Upper lobe of right lung (tissue), 1 donor: ENCODE measurements around the gene TBL1X. TPM values are rescaled to one million over a fixed set of nuclear protein-coding genes. Genes with fewer than 3 reads are reported as not detected.

Experiments
- ATAC-seq: fragments of 200-7000 bp; cut with Tn5 transposase; one replicate; pipeline ENCODE4 v1.9.1; 2020; ENCODE audit warnings: mild to moderate bottlenecking, moderate library complexity
- DNase-seq: peaks from one replicate; pipeline ENCODE4 v3.0.0-alpha.2; 2020
- H3K27ac ChIP-seq: fragments of 200-600 bp; one replicate; pipeline ENCODE4 v1.8.0; 2022
- H3K27me3 ChIP-seq: fragments of 200-600 bp; one replicate; pipeline ENCODE4 v1.8.0; 2022; ENCODE audit warnings: mild to moderate bottlenecking
- H3K36me3 ChIP-seq: fragments of 200-600 bp; one replicate; pipeline ENCODE4 v1.8.0; 2022
- H3K4me1 ChIP-seq: fragments of 200-600 bp; one replicate; pipeline ENCODE4 v1.8.0; 2022
- H3K4me3 ChIP-seq: fragments of 200-600 bp; one replicate; pipeline ENCODE4 v1.8.0; 2022; ENCODE audit warnings: mild to moderate bottlenecking
- H3K9me3 ChIP-seq: fragments of 200-600 bp; one replicate; pipeline ENCODE4 v1.8.0; 2022
- intact Hi-C: fragments of 100-400 bp; cut with DNase I; formaldehyde crosslinking; loops from one replicate; pipeline ENCODE4 v1.11.0; 2022
- total RNA-seq: library from RNA; stranded (reverse); fragmentation: NEBNext Ultra II Directional; extraction: Animal tissue kit (Norgen Biotek cat#: 25700); gene quantifications from one replicate; pipeline ENCODE4 v1.2.1, GENCODE V29; 2021
- TF ChIP-seq, protein P1 (sequence below): fragments of 200-600 bp; IDR thresholded peaks from one replicate; pipeline ENCODE4 v1.8.0; 2022; ENCODE audit warnings: antibody characterized with exemption
- donor health status: DM: no; HTN: yes; CAD: no; lungs with severe emphysema.

Gene TBL1X
- total RNA-seq, 1 donor from 2014 or later = 18.4 TPM

DNA sequence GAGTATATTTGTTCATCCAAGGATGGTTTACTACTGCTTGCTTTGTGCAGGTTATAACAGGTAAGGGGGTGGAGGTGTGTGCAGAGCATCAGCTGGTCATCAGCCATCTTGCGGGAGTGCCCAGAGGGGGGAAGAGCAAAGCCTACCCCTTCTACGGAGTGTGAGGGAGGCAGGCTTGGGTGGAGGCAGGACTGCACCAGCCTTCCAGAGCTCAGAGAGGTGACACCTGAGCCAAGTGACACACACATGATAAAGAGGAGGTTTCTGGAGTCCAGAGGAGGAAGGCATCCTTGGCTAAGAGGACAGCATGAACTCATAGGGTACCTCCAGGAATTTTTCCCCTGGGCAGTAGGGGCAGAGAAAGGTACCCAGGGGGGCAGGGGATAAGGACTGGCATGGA lies 126.6 kb downstream of the TBL1X start:
- no peaks in the 10 kb centered on the region for H3K4me1 ChIP-seq
- H3K9me3 ChIP-seq = no peaks in the 10 kb centered on the region
- no peaks in the 10 kb centered on the region for H3K27me3 ChIP-seq
- DNase-seq = no peak
- H3K36me3 ChIP-seq = no peaks in the 10 kb centered on the region
- ATAC-seq = no peak
- H3K27ac ChIP-seq = no peak overlapping the region
- TF ChIP-seq, protein P1, sequence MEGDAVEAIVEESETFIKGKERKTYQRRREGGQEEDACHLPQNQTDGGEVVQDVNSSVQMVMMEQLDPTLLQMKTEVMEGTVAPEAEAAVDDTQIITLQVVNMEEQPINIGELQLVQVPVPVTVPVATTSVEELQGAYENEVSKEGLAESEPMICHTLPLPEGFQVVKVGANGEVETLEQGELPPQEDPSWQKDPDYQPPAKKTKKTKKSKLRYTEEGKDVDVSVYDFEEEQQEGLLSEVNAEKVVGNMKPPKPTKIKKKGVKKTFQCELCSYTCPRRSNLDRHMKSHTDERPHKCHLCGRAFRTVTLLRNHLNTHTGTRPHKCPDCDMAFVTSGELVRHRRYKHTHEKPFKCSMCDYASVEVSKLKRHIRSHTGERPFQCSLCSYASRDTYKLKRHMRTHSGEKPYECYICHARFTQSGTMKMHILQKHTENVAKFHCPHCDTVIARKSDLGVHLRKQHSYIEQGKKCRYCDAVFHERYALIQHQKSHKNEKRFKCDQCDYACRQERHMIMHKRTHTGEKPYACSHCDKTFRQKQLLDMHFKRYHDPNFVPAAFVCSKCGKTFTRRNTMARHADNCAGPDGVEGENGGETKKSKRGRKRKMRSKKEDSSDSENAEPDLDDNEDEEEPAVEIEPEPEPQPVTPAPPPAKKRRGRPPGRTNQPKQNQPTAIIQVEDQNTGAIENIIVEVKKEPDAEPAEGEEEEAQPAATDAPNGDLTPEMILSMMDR = no peak
- H3K4me3 ChIP-seq = no peak overlapping the region
- intact Hi-C loops = no loop called here

DNA sequence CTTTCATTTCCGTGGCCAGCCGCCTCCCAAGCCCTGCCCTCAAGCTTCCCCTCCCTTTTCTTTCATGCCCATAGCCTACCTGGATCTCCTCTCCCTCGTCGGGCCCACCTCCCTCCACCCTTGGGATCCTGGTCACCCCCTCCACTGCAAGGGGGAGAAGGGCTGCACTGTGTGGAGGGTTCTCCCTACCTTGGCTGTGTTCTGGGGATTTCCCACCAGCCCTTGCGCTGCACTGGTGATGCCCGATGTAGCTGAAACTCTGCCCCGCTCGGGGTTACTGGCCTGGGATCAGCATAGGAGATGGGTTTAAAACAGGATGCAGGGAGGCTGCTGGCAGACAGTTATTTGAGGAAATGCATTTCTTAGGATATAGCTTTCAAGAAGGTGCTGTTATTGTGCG lies 128.9 kb downstream of the TBL1X start:
- no peaks in the 10 kb centered on the region for H3K36me3 ChIP-seq
- no peak for DNase-seq
- no peaks in the 10 kb centered on the region for H3K27me3 ChIP-seq
- no peak overlapping the region for H3K27ac ChIP-seq
- TF ChIP-seq, protein P1 = no peak
- no peaks in the 10 kb centered on the region for H3K4me1 ChIP-seq
- no peak for ATAC-seq
- intact Hi-C loops = no loop called here
- no peaks in the 10 kb centered on the region for H3K9me3 ChIP-seq
- H3K4me3 ChIP-seq = no peak overlapping the region

GRCh38 chrX:9595174-9595573 lies 130.3 kb downstream of the TBL1X start:
- TF ChIP-seq, protein P1 = no peak
- H3K27ac ChIP-seq = no peak overlapping the region
- H3K27me3 ChIP-seq = no peaks in the 10 kb centered on the region
- ATAC-seq = no peak
- no peak overlapping the region for H3K4me3 ChIP-seq
- no peak for DNase-seq
- intact Hi-C loops = no loop called here
- no peaks in the 10 kb centered on the region for H3K36me3 ChIP-seq
- H3K9me3 ChIP-seq = no peaks in the 10 kb centered on the region
- no peaks in the 10 kb centered on the region for H3K4me1 ChIP-seq

DNA sequence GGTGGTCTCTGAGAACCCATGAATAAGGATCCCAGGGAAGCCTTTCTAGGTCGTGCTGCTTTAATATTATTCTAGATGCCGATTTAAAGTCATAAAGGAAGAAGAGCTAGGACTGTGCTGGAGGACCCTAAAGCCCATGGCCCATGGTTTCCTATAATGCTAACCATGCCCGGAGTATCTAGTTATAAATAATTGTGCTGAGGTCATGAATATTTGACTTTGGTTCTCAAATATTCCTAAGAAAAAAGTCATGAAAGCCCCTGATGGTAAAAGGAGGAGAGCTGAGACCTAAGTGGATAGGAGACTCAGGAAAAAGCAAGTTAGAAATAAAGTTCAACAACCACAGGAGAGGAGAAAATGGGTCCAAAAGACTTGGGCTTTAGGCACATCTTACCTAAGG lies 132.0 kb downstream of the TBL1X start:
- H3K4me1 ChIP-seq = no peaks in the 10 kb centered on the region
- H3K36me3 ChIP-seq = no peaks in the 10 kb centered on the region
- no peaks in the 10 kb centered on the region for H3K27me3 ChIP-seq
- H3K27ac ChIP-seq = no peak overlapping the region
- no peak overlapping the region for H3K4me3 ChIP-seq
- no peaks in the 10 kb centered on the region for H3K9me3 ChIP-seq
- no peak for ATAC-seq
- DNase-seq = no peak
- TF ChIP-seq, protein P1 = no peak
- intact Hi-C loops = no loop called here

- no peaks in the 10 kb centered on the region for H3K9me3 ChIP-seq
- no peak overlapping the region for H3K4me3 ChIP-seq
- no peaks in the 10 kb centered on the region for H3K36me3 ChIP-seq
- intact Hi-C loops = no loop called here
- ATAC-seq (no peak), DNase-seq (no peak)
- no peaks in the 10 kb centered on the region for H3K4me1 ChIP-seq
- H3K27me3 ChIP-seq = no peaks in the 10 kb centered on the region
- no peak overlapping the region for H3K27ac ChIP-seq
- TF ChIP-seq, protein P1 = no peak
These were observed 132.6 kb downstream of the TBL1X start for GRCh38 chrX:9597361-9598035.

DNA sequence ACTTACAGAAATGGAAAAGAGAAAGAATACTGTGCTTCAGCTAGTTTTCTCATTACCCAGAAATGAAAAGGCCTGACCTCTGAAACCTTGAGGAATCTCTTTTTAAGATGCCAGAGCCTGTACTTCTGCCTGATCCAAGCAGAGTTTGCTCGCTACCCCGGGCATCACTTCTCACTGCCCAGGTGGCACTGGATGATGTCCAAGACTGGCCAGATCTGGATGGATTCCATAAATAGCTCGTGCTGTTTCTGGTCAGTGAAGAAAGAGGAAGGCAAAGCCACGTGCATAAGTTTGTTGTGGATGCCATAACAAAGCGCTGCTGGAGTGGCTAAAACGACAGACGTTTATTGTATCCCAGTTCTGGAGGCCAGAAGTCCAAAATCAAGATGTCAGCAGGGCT lies 133.5 kb downstream of the TBL1X start:
- no peaks in the 10 kb centered on the region for H3K9me3 ChIP-seq
- no peak for ATAC-seq
- no peaks in the 10 kb centered on the region for H3K27me3 ChIP-seq
- H3K4me3 ChIP-seq = no peak overlapping the region
- intact Hi-C loops = no loop called here
- TF ChIP-seq, protein P1 = no peak
- no peaks in the 10 kb centered on the region for H3K36me3 ChIP-seq
- no peak overlapping the region for H3K27ac ChIP-seq
- H3K4me1 ChIP-seq = no peaks in the 10 kb centered on the region
- DNase-seq = no peak
